GM12801 (cell line): ENCODE measurements around the gene SLC12A4.

Experiments used
- CTCF ChIP-seq: IDR thresholded peaks from one replicate; pipeline ENCODE4 v1.5.1; 2011; ENCODE audit warnings: control low read depth; ENCODE audit not compliant: insufficient read length; ENCODE audit errors: extremely low read depth

Gene SLC12A4

GRCh38 chr16:67907397-67908180 is 60.8 kb downstream of the SLC12A4 start:
- no peak for TF ChIP-seq CTCF

- no peak for TF ChIP-seq CTCF
These were observed 65.6 kb downstream of the SLC12A4 start for GRCh38 chr16:67902831-67903230.

GRCh38 chr16:67901734-67902133 is 66.7 kb downstream of the SLC12A4 start:
- TF ChIP-seq CTCF, result no peak

GRCh38 chr16:67897231-67897630 is 71.2 kb downstream of the SLC12A4 start:
- no peak for TF ChIP-seq CTCF

- no peak for TF ChIP-seq CTCF
These were observed 74.6 kb downstream of the SLC12A4 start for GRCh38 chr16:67893743-67894399.
